DOHH2 (cell line): ENCODE data around the gene GLI2.

Source experiments
- EZH2phosphoT487 ChIP-seq: fragments of 200-600 bp; sonication (generic); IDR thresholded peaks from 2 replicates; pipeline ENCODE4 v1.6.1; 2017; ENCODE audit warnings: borderline replicate concordance, mild to moderate bottlenecking, antibody characterized with exemption, low read length, moderate library complexity, mixed read lengths
- TF ChIP-seq, protein P1 (sequence below): fragments of 200-600 bp; sonication (generic); IDR thresholded peaks from one replicate; pipeline ENCODE4 v1.5.1; 2014; ENCODE audit warnings: antibody characterized with exemption, mild to moderate bottlenecking, low read depth, low read length; ENCODE audit not compliant: poor library complexity, severe bottlenecking

DNA sequence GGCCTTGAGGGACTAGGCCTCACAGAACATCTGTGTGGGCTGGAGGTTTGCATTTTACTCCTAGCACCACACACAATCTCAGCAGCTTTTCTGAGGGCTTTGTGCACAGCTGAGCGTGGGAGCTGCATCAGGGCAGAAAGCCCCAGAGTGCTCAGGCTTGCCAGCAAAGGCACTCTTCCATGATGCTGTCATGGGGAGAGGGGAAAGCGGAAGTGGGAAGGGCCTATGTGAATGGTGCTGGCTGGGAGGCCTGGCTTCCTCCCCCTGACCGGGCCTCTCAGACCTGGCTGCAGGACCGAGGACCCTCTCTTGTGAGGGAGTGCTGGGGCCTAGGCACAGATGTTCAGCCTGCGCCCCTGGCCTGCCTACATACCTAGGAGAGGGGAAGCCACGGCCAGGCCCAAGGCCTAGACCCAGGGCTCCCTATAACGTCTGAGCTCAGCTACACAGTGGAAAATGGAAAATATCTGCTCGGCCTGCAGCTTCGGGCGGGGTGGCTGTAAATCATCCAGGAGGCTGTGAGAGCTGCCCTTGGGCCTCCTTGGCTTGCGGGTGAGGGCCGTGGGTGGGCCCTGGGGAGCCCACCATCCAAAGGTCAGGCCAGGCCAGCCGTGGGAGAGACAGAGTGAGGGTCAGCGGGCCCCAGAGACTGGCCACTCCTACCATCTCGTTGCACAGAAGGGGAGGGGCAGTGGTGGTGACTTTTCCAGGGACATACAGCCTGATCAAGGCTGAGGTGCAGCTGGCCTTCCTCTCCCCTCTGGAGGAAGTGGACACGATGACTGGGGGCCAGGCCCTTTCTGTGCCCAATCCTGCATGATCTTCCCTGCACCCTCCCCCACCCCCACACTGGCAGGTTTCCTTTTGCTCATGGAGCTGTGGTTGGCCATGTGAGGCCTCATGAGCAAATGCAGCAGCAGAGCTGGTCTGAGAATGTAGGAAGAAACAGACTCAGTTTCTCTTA is 22.8 kb downstream of the GLI2 start:
- TF ChIP-seq, protein P1, sequence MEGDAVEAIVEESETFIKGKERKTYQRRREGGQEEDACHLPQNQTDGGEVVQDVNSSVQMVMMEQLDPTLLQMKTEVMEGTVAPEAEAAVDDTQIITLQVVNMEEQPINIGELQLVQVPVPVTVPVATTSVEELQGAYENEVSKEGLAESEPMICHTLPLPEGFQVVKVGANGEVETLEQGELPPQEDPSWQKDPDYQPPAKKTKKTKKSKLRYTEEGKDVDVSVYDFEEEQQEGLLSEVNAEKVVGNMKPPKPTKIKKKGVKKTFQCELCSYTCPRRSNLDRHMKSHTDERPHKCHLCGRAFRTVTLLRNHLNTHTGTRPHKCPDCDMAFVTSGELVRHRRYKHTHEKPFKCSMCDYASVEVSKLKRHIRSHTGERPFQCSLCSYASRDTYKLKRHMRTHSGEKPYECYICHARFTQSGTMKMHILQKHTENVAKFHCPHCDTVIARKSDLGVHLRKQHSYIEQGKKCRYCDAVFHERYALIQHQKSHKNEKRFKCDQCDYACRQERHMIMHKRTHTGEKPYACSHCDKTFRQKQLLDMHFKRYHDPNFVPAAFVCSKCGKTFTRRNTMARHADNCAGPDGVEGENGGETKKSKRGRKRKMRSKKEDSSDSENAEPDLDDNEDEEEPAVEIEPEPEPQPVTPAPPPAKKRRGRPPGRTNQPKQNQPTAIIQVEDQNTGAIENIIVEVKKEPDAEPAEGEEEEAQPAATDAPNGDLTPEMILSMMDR: no peak
- no peak for TF ChIP-seq EZH2phosphoT487
